AG10803 (cell line): ENCODE results near the gene WSCD2.

Experiments used
- DNase-seq: peaks from one replicate; pipeline ENCODE4 v3.0.0; 2010; ENCODE audit warnings: low read depth
- H3K4me3 ChIP-seq: 2 replicates; pipeline ENCODE4 v1.5.1; 2011; ENCODE audit warnings: mild to moderate bottlenecking, low read length, control low read depth
- CTCF ChIP-seq: conservative IDR thresholded peaks from 2 replicates; pipeline ENCODE4 v1.5.1; 2011; ENCODE audit warnings: mild to moderate bottlenecking, low read length, control low read depth, inconsistent platforms

The WSCD2 gene

GRCh38 chr12:108187831-108188230, 58.7 kb downstream of the WSCD2 start:
- TF ChIP-seq CTCF = no peak
- no peak overlapping the region for H3K4me3 ChIP-seq
- no peak for DNase-seq

DNA sequence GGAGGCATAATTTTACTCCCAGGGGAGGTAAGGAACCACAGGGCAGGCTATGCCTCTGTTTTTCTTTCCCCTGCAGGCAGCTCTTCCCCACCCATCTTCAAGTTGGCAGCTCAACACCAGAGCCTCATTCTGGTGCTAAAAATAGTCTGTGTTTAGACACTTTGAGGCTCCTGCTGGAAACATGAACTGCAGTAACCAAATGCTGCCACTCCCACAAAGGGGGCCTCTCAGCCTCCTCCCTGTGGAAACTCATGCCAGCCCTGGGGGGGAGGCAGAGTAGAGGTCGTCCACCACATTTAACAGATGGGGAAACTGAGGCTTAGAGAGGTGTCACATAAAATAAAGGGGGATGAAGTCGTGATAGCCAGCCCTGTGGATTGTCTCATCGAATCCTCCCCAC, 61.4 kb downstream of the WSCD2 start:
- H3K4me3 ChIP-seq = no peak overlapping the region
- TF ChIP-seq CTCF = no peak
- no peak for DNase-seq

GRCh38 chr12:108191086-108191485, 62.0 kb downstream of the WSCD2 start:
- no peak overlapping the region for H3K4me3 ChIP-seq
- TF ChIP-seq CTCF = no peak
- DNase-seq = no peak

DNA sequence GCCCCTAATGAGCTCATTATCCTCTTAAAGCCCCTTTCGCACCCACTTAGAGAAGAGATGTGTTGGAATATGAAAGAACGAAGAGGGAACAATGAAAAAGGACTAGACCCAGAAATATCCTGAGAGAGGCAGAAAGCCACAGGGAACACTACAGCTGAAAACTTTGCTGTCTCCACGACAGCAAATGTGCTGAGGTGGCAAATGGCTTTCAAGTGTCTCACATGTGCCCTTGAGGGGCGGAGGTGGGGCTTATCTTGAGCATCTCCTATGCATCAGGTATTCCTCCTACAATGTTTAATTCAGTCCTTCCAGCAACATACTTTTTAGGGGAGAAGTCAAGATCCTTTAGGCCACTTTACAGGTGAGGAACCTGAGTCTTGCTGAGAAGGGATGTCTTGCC, 62.9 kb downstream of the WSCD2 start:
- no peak for DNase-seq
- no peak overlapping the region for H3K4me3 ChIP-seq
- no peak for TF ChIP-seq CTCF

DNA sequence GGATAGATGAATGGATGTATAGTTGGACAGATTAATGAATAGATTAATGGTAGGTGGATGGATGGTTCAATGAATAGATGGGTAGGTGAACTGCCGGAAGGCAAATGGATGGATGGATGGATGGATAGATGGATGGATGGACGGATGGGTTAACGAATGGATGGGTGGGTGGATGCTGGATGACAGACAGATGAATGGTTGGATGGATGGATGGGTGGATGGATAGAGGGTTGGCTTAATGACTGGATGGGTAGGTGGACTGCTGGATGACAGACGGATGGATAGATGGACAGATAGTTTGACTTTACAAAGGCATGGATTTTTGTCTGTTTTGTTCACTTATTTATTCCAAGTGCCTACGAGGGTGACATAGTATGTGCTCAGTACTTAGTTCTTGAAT, 64.4 kb downstream of the WSCD2 start:
- TF ChIP-seq CTCF = no peak
- H3K4me3 ChIP-seq = no peak overlapping the region
- no peak for DNase-seq

- H3K4me3 ChIP-seq = no peak overlapping the region
- peak; percentile 63 for TF ChIP-seq CTCF
- peak; percentile 17 for DNase-seq
These were observed 64.8 kb downstream of the WSCD2 start for GRCh38 chr12:108193917-108194316.

DNA sequence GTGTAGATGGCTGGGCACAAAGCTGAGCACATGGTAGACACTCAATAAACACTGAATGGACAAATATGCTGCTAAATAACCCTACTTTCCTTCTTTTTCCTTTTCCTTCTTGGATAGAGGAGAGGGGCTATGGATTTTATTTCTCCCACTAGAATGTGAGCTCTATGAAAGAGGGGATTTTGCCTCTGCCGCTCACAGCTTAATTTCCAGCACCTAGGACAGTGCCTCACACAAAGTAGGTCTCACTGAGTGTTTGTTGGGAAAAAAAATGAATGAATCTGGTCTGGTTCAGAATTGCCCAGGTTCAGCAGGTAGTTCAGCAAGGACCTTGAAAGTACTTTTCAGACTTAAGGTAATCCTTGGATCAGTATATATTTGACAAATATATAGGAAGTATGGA, 65.5 kb downstream of the WSCD2 start:
- no peak for TF ChIP-seq CTCF
- no peak for DNase-seq
- no peak overlapping the region for H3K4me3 ChIP-seq
